PFSK-1 (cell line): ENCODE data around the gene NME9.

ENCODE experiments used
- POLR2AphosphoS5 ChIP-seq: IDR thresholded peaks from 2 replicates; pipeline ENCODE4 v1.6.1; 2012; ENCODE audit warnings: low read depth, mild to moderate bottlenecking, control low read depth, low read length, moderate library complexity
- TAF1 ChIP-seq: IDR thresholded peaks from 2 replicates; pipeline ENCODE4 v1.6.1; 2012; ENCODE audit warnings: low read length, control low read depth, borderline replicate concordance; ENCODE audit not compliant: insufficient read depth

GRCh38 chr3:138282836-138283235 lies 46.8 kb downstream of the NME9 start:
- TF ChIP-seq POLR2AphosphoS5 (no peak), TAF1 (no peak)
